T-helper 2 cell treated with Interferon-gamma antibody and Interleukin-4, amounts not matched to agents 100 ng/mL and 5 ng/mL, for 36 hours (primary cell): ENCODE data around the gene ARTN. TPM values are rescaled to one million over a fixed set of nuclear protein-coding genes. Genes with fewer than 3 reads are reported as not detected.

ENCODE experiments used
- intact Hi-C: fragments of 100-400 bp; cut with micrococcal nuclease; formaldehyde crosslinking; loops from one replicate; pipeline ENCODE4 v1.15.1; 2023
- total RNA-seq: library from RNA; stranded (reverse); gene quantifications from 2 replicates; pipeline ENCODE4 v1.2.3, GENCODE V29; 2022

Gene ARTN
- 0.48 and 0.64 TPM in 2 replicates for total RNA-seq

- intact Hi-C loops = loop anchor here (1.0 kb wide), 2 partner anchors 170 to 404 kb away; no protein-coding TSS in a partner anchor
Observed at GRCh38 chr1:43933386-43934100, at the start of gene ARTN. TSS of gene ARTN (plus strand) at chr1:43933801. CDS start at chr1:43935657, 1,856 bp downstream.

DNA sequence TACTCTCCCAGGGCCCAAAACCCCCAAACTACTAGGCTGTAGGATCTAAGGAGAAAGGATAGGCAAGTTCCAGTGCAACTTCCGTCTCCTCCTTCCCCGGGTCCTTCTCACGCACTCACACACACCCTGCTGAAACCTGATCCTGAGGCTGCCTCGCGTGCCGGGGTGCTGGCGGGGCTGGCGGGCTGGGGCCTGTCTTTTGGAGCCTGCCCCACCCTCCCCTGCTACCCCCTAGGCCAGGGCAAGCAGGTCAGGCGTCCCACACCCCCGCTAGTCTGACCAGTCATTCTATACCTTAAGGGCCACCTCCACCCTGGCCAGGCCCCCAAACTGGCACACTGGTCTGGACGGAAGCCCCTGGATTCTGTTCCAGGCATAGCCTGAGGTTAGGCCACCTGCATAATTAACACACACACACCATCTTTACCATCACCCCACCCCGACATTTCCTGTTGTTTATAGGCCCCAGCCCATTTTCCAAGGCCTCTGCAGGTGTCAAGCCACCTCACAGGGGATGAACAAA lies 48.3 kb upstream of the ARTN start:
- intact Hi-C loops = no loop called here

DNA sequence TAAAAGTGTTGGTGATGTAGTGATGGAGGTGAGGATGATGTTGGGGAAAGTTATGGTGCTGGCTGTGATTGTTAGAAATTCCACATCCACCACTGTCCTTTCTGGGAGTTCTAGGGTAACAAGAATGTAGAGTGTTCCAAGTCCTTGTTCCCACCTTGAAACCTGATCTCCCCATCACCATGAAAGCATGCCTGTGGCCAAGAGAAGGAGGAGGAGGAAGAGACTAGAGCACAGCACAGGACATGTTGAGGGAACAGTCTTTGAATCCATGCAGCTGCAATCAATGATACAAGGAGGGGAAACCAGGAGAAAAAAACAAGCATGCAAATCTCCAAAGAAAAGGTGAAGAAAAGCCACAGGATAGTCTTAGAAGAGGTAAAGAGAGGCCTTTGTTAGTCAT lies 45.9 kb upstream of the ARTN start:
- intact Hi-C loops = no loop called here

DNA sequence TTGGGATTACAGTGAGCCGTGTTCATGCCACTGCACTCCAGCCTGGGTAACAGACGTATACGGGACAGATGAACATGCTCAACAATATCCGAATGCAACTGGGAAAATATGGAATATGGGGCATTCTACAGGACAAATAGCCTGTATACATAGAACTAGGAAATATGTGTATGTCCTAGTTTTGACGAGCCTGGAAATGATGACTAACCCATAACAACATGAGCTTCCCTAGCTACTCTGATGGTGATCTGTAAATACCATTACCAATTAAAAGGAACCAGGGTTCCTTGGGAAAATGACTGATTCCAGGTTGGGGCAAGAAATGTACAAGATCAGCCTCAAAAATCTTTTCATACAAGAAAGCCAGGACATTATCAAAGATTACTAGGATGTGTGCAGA lies 42.8 kb upstream of the ARTN start:
- intact Hi-C loops = no loop called here

DNA sequence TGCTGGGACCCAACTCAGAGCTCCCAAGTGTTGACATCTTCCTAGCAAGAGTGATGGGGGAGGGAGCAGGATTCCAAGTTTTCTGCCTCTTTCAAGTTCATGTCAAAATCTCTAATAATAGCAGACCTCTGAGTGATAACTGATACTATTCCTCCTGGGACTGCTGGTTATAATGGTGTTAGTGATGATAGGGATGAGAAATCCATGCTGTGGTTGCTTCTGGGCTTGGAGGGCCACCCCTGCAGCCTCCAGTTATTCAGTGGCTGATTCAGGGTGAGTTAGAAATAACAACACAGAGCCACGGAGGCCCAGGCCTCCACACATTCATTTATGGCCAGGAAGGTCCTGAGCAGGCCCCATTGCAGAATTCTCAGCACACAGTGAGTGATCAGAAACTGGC lies 40.6 kb upstream of the ARTN start:
- intact Hi-C loops = no loop called here

- intact Hi-C loops = no loop called here
Observed at GRCh38 chr1:43898981-43899380, 34.6 kb upstream of the ARTN start.

GRCh38 chr1:43900386-43900785 lies 33.2 kb upstream of the ARTN start:
- intact Hi-C loops = no loop called here

DNA sequence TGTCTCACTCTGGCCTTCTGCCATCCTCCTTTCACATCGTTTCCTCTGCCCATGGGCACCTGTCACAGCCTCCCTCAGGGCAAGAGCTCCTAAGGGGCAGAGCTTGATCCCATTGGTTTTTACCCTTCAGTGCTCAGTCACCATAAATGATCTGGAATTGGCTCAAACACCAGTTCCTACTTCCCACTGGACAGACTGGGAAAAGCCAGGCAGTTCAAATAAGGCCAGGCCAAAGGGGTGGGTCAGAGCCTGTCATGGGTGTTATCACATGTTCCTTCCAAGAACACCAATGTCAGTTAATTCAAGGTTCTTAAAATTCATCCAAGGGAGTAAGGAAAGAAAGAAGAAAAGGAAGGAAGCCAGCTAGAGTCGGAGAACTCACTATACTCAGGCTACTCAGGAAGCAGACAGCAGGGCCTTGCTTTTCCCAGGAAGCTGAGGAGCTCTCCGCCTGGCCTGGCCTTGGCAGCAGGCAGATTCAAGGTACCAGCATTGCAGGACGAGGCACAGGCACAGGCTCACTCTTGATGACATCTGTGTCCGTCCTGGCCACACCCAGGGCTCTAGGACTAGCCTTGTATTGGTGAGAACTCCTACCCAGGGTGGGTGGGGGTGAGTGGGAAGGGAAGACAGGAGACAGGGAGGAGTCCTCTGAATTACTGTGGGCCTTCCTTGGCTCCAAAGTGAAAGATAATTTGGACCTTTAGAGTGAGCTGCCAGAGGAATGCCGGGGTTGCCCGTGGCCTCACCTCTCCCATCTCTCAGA lies 32.2 kb upstream of the ARTN start:
- intact Hi-C loops = no loop called here

DNA sequence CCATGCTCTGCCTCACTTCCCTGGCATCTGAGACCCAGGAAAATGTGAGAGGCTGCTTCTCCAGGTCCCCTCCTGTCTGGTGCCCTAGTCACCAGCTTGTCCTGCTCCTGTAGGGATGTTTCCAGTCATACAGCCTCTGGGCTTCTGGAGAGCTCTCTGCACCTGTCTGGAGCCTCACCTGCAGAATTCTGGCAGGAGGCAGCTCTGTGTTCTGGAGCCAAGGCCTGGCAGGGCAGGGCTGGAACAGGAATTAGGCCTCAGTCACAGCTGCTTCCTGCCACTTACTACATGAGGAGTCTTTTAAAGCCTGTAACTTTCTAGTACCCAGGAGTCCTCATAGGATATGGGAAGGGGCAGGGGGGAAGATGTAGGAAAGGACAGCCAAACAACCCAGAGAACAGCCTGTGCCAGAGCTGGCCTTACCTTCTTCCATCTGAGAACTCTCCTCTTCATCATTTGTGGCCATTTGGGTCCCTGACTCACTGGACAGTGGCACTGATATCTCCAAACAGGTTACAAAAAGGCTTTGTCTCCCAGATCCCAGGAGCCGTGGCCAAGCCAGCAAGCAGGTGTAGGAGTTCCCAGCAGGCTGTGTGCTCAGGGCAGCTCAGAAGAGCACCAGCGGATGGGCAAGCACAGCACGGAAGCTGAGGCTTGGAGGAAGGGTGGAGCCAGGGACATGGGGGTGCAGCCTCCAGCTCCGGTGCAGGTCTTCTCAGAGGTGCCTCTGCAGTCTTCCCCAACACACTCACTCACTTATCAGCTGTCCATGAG lies 31.4 kb upstream of the ARTN start:
- intact Hi-C loops = no loop called here

DNA sequence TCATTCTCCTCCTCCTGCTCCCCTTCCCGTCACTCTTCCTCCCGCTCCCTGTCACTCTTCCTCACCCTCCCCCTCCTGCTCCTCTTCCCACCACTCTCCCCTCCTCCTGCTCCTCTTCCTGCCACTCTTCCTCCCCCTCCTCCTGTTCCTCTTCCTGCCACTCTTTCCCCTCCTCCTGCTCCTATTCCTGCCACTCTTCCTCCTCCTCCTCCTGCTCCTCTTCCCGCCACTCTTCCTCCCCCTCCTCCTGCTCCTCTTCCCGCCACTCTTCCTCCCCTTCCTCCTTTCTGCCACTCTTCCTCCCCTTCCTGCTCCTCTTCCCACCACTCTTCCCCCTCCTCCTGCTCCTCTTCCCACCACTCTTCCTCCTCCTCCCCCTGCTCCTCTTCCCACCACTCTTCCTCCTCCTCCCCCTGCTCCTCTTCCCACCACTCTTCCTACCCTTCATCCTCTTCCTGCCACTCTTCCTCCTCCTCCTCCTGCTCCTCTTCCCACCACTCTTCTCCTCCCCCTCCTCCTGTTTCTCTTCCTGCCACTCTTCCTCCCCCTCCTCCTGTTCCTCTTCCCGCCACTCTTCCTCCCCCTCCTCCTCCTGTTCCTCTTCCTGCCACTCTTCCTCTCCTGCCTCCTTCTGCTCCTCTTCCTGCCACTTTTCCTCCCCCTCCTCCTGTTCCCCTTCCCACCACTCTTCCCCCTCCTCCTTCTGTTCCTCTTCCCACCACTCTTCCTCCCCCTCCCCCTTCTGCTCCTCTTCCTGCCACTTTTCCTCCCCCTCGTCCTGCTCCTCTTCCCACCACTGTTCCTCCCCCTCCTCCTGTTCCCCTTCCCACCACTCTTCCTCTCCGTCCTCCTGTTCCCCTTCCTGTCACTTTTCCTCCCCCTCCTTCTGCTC lies 28.7 kb upstream of the ARTN start:
- intact Hi-C loops = no loop called here

- intact Hi-C loops = no loop called here
Observed at GRCh38 chr1:43908226-43908625, 25.4 kb upstream of the ARTN start.

DNA sequence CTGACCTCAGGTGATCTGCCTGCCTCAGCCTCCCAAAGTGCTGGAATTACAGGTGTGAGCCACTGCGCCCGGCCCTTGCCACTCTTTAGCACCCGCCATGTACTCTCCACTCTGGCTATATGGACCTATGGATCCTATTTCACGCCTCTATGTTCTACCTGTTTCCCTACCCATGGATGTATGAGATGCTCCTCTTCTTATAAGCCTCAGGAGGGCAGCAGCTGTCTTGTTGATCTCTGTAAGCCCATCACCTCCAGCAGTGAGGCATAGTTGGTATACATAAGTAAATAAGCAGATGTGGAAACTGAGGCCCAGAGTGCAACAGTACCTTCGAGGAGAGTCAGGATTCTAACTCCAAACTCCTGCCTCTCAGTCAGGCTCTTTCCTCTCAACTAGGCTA lies 24.7 kb upstream of the ARTN start:
- intact Hi-C loops = no loop called here

DNA sequence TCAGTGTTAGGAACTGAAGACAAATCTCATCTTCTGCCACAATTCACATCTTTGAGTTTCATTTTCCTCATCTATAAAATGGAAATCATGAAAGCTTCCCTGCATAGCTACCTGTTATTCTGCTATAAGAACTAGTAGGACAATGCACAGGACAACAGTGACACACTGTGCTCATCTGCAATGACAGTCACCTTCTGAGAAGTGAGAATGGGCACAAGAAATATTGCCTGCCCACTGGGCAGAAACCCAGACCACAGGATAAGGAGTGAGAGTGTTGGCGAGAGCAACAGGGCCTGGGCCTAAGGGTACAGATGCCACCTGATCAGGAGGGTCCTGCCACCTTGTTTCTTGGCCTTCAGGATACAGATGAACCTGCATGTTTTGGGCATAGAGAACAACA lies 23.3 kb upstream of the ARTN start:
- intact Hi-C loops = no loop called here

DNA sequence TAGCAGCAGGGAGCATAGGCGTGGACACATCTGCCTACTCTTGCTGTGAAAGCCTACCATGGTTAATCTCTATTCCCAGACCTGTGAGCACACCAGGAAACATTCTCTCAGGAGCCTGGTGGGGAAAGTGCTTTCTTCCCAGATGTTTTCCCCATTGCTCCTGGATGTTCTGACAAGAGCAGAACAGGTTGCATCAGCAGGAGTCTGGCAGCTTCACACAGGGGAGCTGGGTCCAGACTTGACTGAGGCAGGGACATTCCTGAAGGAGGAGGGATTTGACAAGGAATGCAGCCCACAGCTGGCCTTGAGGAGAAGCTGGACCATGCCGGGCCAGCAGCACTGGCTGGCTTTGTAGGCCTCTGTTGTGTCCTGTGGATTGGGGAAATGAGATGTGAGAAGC lies 21.0 kb upstream of the ARTN start:
- intact Hi-C loops = no loop called here

- intact Hi-C loops = no loop called here
Observed at GRCh38 chr1:43913051-43913501, 20.5 kb upstream of the ARTN start.

DNA sequence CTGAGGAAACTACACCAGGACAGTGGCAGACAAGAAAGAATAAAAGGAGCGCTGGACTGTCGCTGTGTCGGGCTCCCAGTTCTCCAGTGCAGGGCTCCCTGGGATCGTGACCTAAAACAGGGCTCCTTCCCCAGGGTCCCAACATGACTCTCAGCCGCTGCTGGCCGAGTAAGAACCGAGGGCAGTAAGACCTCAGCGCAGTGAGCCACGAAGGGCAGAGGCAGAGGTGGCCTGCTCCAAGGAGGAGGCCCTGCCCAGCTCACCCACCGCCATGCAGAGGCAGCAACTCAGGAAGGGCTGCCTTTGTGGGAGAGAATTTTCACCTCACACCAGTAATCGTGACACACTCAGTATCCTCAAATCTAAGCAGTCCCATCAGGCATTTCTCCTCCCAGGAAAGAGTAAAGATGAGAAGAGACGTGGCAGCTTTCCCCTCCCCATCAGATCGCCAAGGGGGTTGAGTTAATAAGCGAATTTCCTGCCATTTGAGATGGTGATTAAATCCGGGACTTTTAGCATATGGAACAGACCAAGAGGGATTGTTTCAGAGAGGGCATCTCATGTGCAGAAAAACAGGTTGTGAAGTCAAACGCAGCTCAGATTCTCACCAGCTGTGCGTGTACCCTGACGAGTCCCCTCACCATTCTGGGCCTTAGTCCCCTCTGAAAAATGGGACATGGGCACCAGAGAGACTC lies 19.8 kb upstream of the ARTN start:
- intact Hi-C loops = no loop called here

GRCh38 chr1:43914576-43915525 lies 18.8 kb upstream of the ARTN start:
- intact Hi-C loops = no loop called here

- intact Hi-C loops = no loop called here
Observed at GRCh38 chr1:43919906-43920305, 13.7 kb upstream of the ARTN start.

DNA sequence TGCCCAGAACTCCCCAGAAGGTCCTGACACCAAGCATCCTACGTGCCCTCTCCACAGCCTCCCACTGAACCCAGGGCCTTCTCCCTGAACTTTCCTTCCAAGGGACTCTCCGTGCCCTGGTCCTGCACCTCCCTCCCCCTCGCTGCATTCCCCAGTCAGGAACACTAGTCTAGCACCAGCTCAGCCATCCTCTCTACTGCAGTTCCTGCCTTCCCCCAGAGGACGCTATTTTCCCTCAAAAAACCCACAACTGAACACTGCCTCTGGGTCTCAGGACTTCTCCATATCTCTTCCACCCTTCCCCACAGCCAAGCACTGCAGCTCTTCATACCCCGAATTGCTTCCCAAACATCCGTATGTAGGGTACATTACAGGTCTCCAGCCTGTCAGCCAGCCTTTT lies 12.6 kb upstream of the ARTN start:
- intact Hi-C loops = no loop called here
